CD4-positive, alpha-beta memory T cell (primary cell): Measurements from ENCODE around the gene ANXA3. TPM values are rescaled to one million over a fixed set of nuclear protein-coding genes. Genes with fewer than 3 reads are reported as not detected.

Experiments
- CTCF ChIA-PET: fragments of 350-600 bp; sonication (Branson Sonifier 250); formaldehyde crosslinking; loops from one replicate; lab custom pipeline; 2021; ENCODE audit warnings: inconsistent platforms; ENCODE audit not compliant: partially characterized antibody; lab: Charles Lee
- POLR2A ChIA-PET: fragments of 350-600 bp; sonication (Branson Sonifier 250); formaldehyde crosslinking; loops from one replicate; lab custom pipeline; 2021; ENCODE audit not compliant: partially characterized antibody; lab: Charles Lee
- DNase-seq, 5 donors: peaks; one replicate each; pipeline versions ENCODE4 v3.0.0 to v3.0.0-alpha.2; 2020 to 2022; ENCODE audit warnings: mixed read lengths in 1 of 5
- H3K27ac ChIP-seq: one replicate; pipeline ENCODE4 v1.7.0; 2013; ENCODE audit warnings: low read depth, low read length
- H3K27me3 ChIP-seq: 2 replicates; pipeline ENCODE4 v1.7.0; 2013; ENCODE audit warnings: mild to moderate bottlenecking, low read length, moderate library complexity; ENCODE audit not compliant: insufficient read depth
- H3K36me3 ChIP-seq: 2 replicates; pipeline ENCODE4 v1.7.0; 2013; ENCODE audit warnings: mild to moderate bottlenecking, low read length, moderate library complexity; ENCODE audit not compliant: insufficient read depth
- H3K4me1 ChIP-seq: 2 replicates; pipeline ENCODE4 v1.7.0; 2013; ENCODE audit warnings: mild to moderate bottlenecking, low read length, moderate library complexity; ENCODE audit not compliant: insufficient read depth
- H3K4me3 ChIP-seq, 2 donors: one replicate each; pipeline ENCODE4 v1.7.0; 2013; ENCODE audit warnings: low read length in 2 of 2, mild to moderate bottlenecking in 1 of 2
- H3K9me3 ChIP-seq, 2 donors: one replicate each; pipeline ENCODE4 v1.7.0; 2013; ENCODE audit warnings: low read length in 2 of 2, control low read depth in 1 of 2; ENCODE audit not compliant: control insufficient read depth in 1 of 2
- H3K27ac Mint-ChIP-seq, 7 donors: one replicate each; pipeline ENCODE4 v1.8.0; 2020 to 2021; ENCODE audit warnings: mixed read lengths in 7 of 7, mild to moderate bottlenecking in 6 of 7, inconsistent platforms in 3 of 7, moderate library complexity in 3 of 7
- H3K27me3 Mint-ChIP-seq, 2 donors: one replicate each; pipeline ENCODE4 v1.8.0; 2020 to 2021; ENCODE audit warnings: mixed read lengths in 2 of 2
- H3K36me3 Mint-ChIP-seq, 2 donors: one replicate each; pipeline ENCODE4 v1.8.0; 2020 to 2021; ENCODE audit warnings: mixed read lengths in 2 of 2, inconsistent platforms in 1 of 2, mild to moderate bottlenecking in 1 of 2
- H3K4me1 Mint-ChIP-seq, 4 donors: one replicate each; pipeline ENCODE4 v1.8.0; 2020 to 2021; ENCODE audit warnings: mixed read lengths in 4 of 4, mild to moderate bottlenecking in 1 of 4
- H3K4me3 Mint-ChIP-seq, 8 donors: one replicate each; pipeline ENCODE4 v1.8.0; 2020 to 2021; ENCODE audit warnings: mixed read lengths in 8 of 8, mild to moderate bottlenecking in 7 of 8, moderate library complexity in 6 of 8, inconsistent platforms in 3 of 8
- H3K9me3 Mint-ChIP-seq, 8 donors: one replicate each; pipeline ENCODE4 v1.8.0; 2020 to 2021; ENCODE audit warnings: mixed read lengths in 8 of 8, mild to moderate bottlenecking in 5 of 8, inconsistent platforms in 3 of 8, moderate library complexity in 1 of 8
- intact Hi-C: fragments of 100-400 bp; cut with micrococcal nuclease; formaldehyde crosslinking; loops from one replicate; pipeline ENCODE4 v1.15.1; 2023
- polyA plus RNA-seq, 2 donors: library from polyadenylated mRNA; unstranded; fragments of 300-500 nt; fragmentation: Illumina TruSeq; gene quantifications; one replicate each; pipeline ENCODE4 v1.2.3, GENCODE V29; 2021
- total RNA-seq, 2 experiments: library from RNA; stranded (reverse); gene quantifications; one replicate each; pipeline ENCODE4 v1.2.3, GENCODE V29; 2021

ANXA3 gene
- total and polyA plus RNA-seq, 4 experiments from 2014 or later = not detected

DNA sequence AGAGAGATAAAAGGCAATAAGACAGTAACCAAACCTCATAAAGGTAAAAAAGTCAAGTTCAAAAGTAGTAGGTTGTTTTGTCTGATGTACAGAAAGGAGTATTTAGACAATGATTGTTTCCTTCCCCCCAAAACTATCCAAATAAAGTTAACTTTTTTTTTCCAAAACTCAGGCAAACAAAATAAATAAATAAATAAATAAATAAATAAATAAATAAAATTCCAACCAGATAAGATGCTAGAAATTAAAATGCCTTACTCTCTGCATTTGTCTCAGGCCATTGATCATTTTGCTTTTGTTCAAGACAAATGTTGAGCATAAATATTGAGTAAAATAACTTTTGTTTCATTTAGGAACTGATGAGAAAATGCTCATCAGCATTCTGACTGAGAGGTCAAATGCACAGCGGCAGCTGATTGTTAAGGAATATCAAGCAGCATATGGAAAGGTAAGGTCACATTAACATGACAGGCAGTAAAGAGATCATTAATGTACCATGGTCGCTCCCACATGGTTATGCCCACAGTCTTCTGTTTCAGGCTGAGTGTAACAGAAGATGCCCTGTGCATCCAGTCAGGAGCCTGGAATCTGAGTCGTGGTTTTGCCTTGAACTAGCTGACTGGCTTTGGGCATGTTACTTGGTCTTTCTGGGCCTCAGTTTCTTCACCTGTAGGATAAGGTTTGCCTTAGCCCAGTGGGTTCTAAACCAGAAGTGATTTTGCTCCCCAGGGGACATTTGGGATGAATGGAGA lies 27.3 kb downstream of the ANXA3 start:
- H3K36me3 Mint-ChIP-seq = no peaks in the 10 kb centered on the region
- no peak overlapping the region for H3K4me3 ChIP-seq
- no peak overlapping the region for H3K27ac Mint-ChIP-seq
- peaks cover 9 to 10% of the 10 kb centered on the region in 2 donors for H3K27me3 Mint-ChIP-seq
- H3K4me3 Mint-ChIP-seq = no peak overlapping the region
- ChIA-PET POLR2A (no interaction called here), CTCF (no interaction called here)
- H3K9me3 Mint-ChIP-seq = peaks cover 0 to 2% (median 0%) of the 10 kb centered on the region in 8 donors
- no peaks in the 10 kb centered on the region for H3K9me3 ChIP-seq
- no peaks in the 10 kb centered on the region for H3K4me1 ChIP-seq
- H3K27me3 ChIP-seq = no peaks in the 10 kb centered on the region
- intact Hi-C loops = no loop called here
- H3K4me1 Mint-ChIP-seq = no peaks in the 10 kb centered on the region
- H3K36me3 ChIP-seq = no peaks in the 10 kb centered on the region
- H3K27ac ChIP-seq = no peak overlapping the region
- DNase-seq = no peak

DNA sequence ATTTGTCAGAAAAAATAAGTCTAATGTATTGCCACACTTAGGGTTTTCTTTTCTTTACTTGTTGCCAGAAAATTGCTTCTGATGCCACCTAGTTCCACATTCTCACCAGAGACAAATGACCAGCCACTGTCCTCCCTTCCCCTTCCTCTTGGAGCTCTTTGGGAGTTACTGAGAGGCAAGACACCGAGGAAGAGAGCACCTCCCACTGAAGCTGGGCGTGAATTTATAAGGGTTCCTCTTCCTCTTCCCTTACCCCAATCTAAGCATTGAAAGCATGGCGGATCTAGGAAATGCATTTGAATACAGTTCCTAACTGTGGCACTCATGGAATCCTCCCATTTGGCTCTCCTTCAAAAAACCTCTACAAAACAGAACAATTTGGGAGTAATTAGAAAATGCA lies 30.0 kb downstream of the ANXA3 start:
- intact Hi-C loops = no loop called here
- H3K4me3 ChIP-seq = no peak overlapping the region
- no peaks in the 10 kb centered on the region for H3K27me3 ChIP-seq
- Mint-ChIP-seq H3K36me3 (no peaks in the 10 kb centered on the region), H3K4me3 (no peak overlapping the region), H3K27me3 (peaks cover 2 to 10% of the 10 kb centered on the region in 2 donors), H3K4me1 (no peaks in the 10 kb centered on the region), H3K27ac (no peak overlapping the region), H3K9me3 (peaks cover 0 to 3% (median 0%) of the 10 kb centered on the region in 8 donors)
- no peaks in the 10 kb centered on the region for H3K9me3 ChIP-seq
- no peaks in the 10 kb centered on the region for H3K36me3 ChIP-seq
- H3K27ac ChIP-seq = no peak overlapping the region
- CTCF ChIA-PET = no interaction called here
- no peaks in the 10 kb centered on the region for H3K4me1 ChIP-seq
- DNase-seq = no peak
- POLR2A ChIA-PET = no interaction called here

DNA sequence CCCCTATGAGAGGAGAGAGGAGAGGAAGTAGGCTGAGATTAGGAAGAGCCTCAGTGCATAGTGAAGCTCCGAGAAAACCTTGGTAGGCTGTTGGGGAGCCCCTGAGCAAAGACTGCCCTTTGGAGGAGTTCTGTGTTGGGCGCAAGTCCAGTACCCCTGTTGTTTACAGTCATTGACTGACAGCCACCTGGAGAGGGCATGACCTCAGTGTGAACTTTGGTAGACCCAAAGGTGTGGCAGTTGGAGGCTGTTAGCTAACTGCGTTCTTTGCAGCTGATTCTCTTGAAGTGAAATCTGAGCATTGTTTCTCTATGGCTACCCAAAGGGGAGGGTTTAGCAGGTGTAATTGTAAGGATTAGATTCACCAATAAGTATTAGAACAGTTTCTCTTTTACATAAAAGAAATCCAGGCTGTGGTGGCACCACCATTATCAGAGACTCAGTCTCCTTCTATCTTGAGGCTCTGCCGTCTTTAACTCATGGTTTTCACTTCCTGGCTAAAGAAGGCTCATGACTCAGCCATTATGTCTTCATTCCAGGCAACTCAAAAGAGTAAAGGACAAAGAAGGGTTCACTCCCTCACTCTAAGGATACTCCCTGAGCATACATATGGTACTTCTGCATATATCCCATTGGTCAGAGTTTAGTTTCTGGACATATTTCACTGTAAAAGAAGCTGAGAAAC lies 33.4 kb downstream of the ANXA3 start:
- no peaks in the 10 kb centered on the region for H3K4me1 Mint-ChIP-seq
- Histone ChIP-seq H3K4me1 (no peaks in the 10 kb centered on the region), H3K36me3 (no peaks in the 10 kb centered on the region), H3K27ac (no peak overlapping the region), H3K4me3 (no peak overlapping the region), H3K27me3 (no peaks in the 10 kb centered on the region), H3K9me3 (no peaks in the 10 kb centered on the region)
- H3K4me3 Mint-ChIP-seq = no peak overlapping the region
- peaks cover 0 to 3% (median 0%) of the 10 kb centered on the region in 8 donors for H3K9me3 Mint-ChIP-seq
- POLR2A ChIA-PET = no interaction called here
- CTCF ChIA-PET = no interaction called here
- H3K27ac Mint-ChIP-seq = no peak overlapping the region
- intact Hi-C loops = no loop called here
- H3K27me3 Mint-ChIP-seq = peaks cover 5 to 10% of the 10 kb centered on the region in 2 donors
- DNase-seq = no peak
- H3K36me3 Mint-ChIP-seq = no peaks in the 10 kb centered on the region

DNA sequence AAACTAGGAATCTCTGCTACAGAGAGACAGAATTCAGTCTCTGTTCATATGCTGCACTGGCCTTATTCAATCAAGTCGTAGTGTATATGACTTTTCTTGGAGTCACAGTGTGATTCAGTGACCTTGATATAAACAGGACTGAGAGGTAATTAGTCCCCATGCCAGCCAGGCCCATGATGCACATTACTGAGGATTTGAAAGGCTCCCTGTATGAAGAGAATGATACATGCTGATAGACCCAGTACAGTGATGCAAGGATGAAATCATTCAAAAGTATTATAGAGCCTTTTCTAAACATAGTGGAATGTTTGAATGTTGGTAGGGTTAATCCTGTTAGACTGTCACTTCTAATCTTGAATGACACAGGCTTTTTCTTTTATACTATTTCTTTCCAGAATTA lies 34.1 kb downstream of the ANXA3 start:
- Histone ChIP-seq H3K27ac (no peak overlapping the region), H3K27me3 (no peaks in the 10 kb centered on the region), H3K9me3 (no peaks in the 10 kb centered on the region), H3K4me3 (no peak overlapping the region), H3K36me3 (no peaks in the 10 kb centered on the region), H3K4me1 (no peaks in the 10 kb centered on the region)
- POLR2A ChIA-PET = no interaction called here
- H3K4me3 Mint-ChIP-seq = no peak overlapping the region
- intact Hi-C loops = no loop called here
- H3K27me3 Mint-ChIP-seq = peaks cover 5 to 8% of the 10 kb centered on the region in 2 donors
- H3K9me3 Mint-ChIP-seq = peaks cover 0 to 3% (median 0%) of the 10 kb centered on the region in 8 donors
- H3K4me1 Mint-ChIP-seq = no peaks in the 10 kb centered on the region
- CTCF ChIA-PET = no interaction called here
- DNase-seq = no peak
- H3K27ac Mint-ChIP-seq = no peak overlapping the region
- no peaks in the 10 kb centered on the region for H3K36me3 Mint-ChIP-seq

DNA sequence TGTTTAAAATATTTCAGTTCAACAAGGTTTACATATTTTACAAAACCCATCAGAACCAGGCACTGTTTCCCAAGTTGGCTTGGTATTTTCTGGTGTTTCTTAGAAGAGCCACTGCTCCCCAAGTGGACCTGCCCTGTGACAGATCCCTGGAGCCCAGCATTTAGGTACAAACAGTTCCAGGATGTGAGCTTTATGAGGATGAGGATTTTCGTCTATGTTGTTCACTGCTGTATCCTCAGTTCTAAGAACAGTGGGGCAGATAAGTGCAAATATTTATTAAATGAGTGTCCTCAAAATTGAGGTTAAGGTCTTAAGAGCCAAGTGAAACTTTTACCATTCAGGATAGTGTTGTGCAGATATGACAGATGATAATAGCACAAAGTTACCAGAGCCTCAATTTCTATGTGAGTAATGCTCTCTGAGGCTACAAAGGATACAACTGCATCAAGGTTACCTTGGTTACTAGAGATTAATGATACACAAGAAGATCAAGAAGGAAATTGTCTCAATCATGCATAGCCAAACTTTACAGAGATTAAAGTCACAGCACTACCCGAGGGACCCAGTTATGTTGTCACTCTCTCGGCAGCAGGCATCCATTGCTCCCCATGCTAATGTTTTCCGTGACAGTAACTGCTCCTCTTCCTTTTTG lies 37.5 kb downstream of the ANXA3 start:
- ChIA-PET CTCF (no interaction called here), POLR2A (no interaction called here)
- no peak overlapping the region for H3K27ac Mint-ChIP-seq
- Histone ChIP-seq H3K27ac (no peak overlapping the region), H3K36me3 (no peaks in the 10 kb centered on the region), H3K9me3 (no peaks in the 10 kb centered on the region), H3K27me3 (no peaks in the 10 kb centered on the region), H3K4me1 (no peaks in the 10 kb centered on the region), H3K4me3 (no peak overlapping the region)
- H3K4me1 Mint-ChIP-seq = peaks cover 0 to 1% (median 0%) of the 10 kb centered on the region in 4 donors
- DNase-seq = no peak
- no peaks in the 10 kb centered on the region for H3K36me3 Mint-ChIP-seq
- peaks cover 3 to 4% of the 10 kb centered on the region in 2 donors for H3K27me3 Mint-ChIP-seq
- intact Hi-C loops = no loop called here
- H3K4me3 Mint-ChIP-seq = no peak overlapping the region
- H3K9me3 Mint-ChIP-seq = peaks cover 0 to 3% (median 0%) of the 10 kb centered on the region in 8 donors

DNA sequence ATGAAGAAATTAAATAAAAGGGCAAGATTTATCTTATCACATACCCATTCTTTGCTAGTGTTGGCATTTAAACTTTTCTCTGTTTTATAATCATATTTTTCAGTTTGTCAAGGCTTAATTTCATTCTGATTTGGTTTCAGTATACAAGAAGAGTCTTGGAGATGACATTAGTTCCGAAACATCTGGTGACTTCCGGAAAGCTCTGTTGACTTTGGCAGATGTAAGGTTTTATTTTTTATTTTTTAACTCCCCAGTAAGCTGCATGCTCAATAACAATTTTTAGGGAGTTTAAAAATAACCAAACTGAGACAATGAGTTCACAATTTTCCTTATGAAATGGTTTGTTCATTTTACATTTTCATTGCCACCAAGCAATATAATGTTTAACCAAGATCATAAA lies 39.8 kb downstream of the ANXA3 start:
- DNase-seq = no peak
- H3K4me1 Mint-ChIP-seq = peaks cover 0 to 1% (median 0%) of the 10 kb centered on the region in 4 donors
- Histone ChIP-seq H3K27ac (no peak overlapping the region), H3K4me1 (no peaks in the 10 kb centered on the region), H3K9me3 (no peaks in the 10 kb centered on the region), H3K36me3 (no peaks in the 10 kb centered on the region), H3K4me3 (no peak overlapping the region), H3K27me3 (no peaks in the 10 kb centered on the region)
- peaks cover 3 to 7% of the 10 kb centered on the region in 2 donors for H3K27me3 Mint-ChIP-seq
- H3K36me3 Mint-ChIP-seq = no peaks in the 10 kb centered on the region
- intact Hi-C loops = loop anchor here (5.0 kb wide), 1 partner anchor 271 kb away; no protein-coding TSS in a partner anchor
- POLR2A ChIA-PET = no interaction called here
- CTCF ChIA-PET = interaction anchor here (1.1 kb wide), 1 partner anchor 9 kb away, joined by 3 read pairs; no protein-coding TSS in a partner anchor
- H3K4me3 Mint-ChIP-seq = no peak overlapping the region
- no peak overlapping the region for H3K27ac Mint-ChIP-seq
- H3K9me3 Mint-ChIP-seq = peaks cover 0 to 2% (median 0%) of the 10 kb centered on the region in 8 donors
